ENCODE results near the gene IRS2. TPM values are rescaled to one million over a fixed set of nuclear protein-coding genes. Genes with fewer than 3 reads are reported as not detected.

IRS2 gene
- total RNA-seq, 4 donors from 2014 or later = 5.0 to 24.6 (median 7.5) TPM

- Histone ChIP-seq H3K4me3 (no peak overlapping the region), H3K9me3 (no peaks in the 10 kb centered on the region), H3K27me3 (peaks cover 0 to 21% (median 0%) of the 10 kb centered on the region in 4 donors), H3K27ac (no peak overlapping the region), H3K36me3 (no peaks in the 10 kb centered on the region), H3K4me1 (no peaks in the 10 kb centered on the region)
- TF ChIP-seq CTCF (IDR thresholded peaks at IDR 0.05) (no peak), POLR2A (IDR thresholded peaks at IDR 0.05) (no peak)
- WGBS, 2 donors = 75 to 86% methylated on average over 4 to 7 of the region's 10 CpGs
- intact Hi-C loops (cut with DNase I) = no loop called here
- DNase-seq = no peak
Measured at GRCh38 chr13:109728061-109728460, 58.3 kb downstream of the IRS2 start.

- TF ChIP-seq CTCF (IDR thresholded peaks at IDR 0.05) = no peak
- TF ChIP-seq POLR2A (IDR thresholded peaks at IDR 0.05) = no peak
- Histone ChIP-seq H3K9me3 (no peaks in the 10 kb centered on the region), H3K27me3 (peaks cover 0 to 21% (median 0%) of the 10 kb centered on the region in 4 donors), H3K4me1 (no peaks in the 10 kb centered on the region), H3K4me3 (no peak overlapping the region), H3K27ac (no peak overlapping the region), H3K36me3 (no peaks in the 10 kb centered on the region)
- DNase-seq = no peak
- 82 to 98% methylated on average over 5 of the region's 5 CpGs for WGBS, 2 donors
- intact Hi-C loops (cut with DNase I) = no loop called here
Measured at GRCh38 chr13:109727251-109727650, 59.1 kb downstream of the IRS2 start.

- Histone ChIP-seq H3K9me3 (no peaks in the 10 kb centered on the region), H3K36me3 (no peaks in the 10 kb centered on the region), H3K4me3 (no peak overlapping the region), H3K4me1 (no peaks in the 10 kb centered on the region), H3K27me3 (peaks cover 0 to 21% (median 0%) of the 10 kb centered on the region in 4 donors), H3K27ac (no peak overlapping the region)
- 89 to 90% methylated on average over 7 of the region's 7 CpGs for WGBS, 2 donors
- intact Hi-C loops (cut with DNase I) = no loop called here
- no peak for DNase-seq
- TF ChIP-seq CTCF (IDR thresholded peaks at IDR 0.05) (no peak), POLR2A (IDR thresholded peaks at IDR 0.05) (no peak)
Measured at GRCh38 chr13:109725995-109726637, 60.3 kb downstream of the IRS2 start.

- no peak for TF ChIP-seq CTCF (IDR thresholded peaks at IDR 0.05)
- no peak for TF ChIP-seq POLR2A (IDR thresholded peaks at IDR 0.05)
- DNase-seq = no peak
- WGBS, 2 donors = 50 to 53% methylated on average over 4 of the region's 4 CpGs
Measured at GRCh38 chr13:109725297-109725696, 61.1 kb downstream of the IRS2 start.

GRCh38 chr13:109724603-109725002 is 61.8 kb downstream of the IRS2 start:
- no peak for DNase-seq
- H3K27me3 ChIP-seq = peaks cover 0 to 20% (median 0%) of the 10 kb centered on the region in 4 donors
- H3K27ac ChIP-seq = no peak overlapping the region
- H3K9me3 ChIP-seq = no peaks in the 10 kb centered on the region
- no peaks in the 10 kb centered on the region for H3K36me3 ChIP-seq
- H3K4me3 ChIP-seq = no peak overlapping the region
- no peaks in the 10 kb centered on the region for H3K4me1 ChIP-seq
- TF ChIP-seq CTCF (IDR thresholded peaks at IDR 0.05) (no peak), POLR2A (IDR thresholded peaks at IDR 0.05) (no peak)
- intact Hi-C loops (cut with DNase I) = no loop called here
- 79 to 88% methylated on average over 6 of the region's 6 CpGs for WGBS, 2 donors

More at GRCh38 chr13:109725297-109725696, 61.1 kb downstream of the IRS2 start:
- Histone ChIP-seq H3K9me3 (no peaks in the 10 kb centered on the region), H3K36me3 (no peaks in the 10 kb centered on the region), H3K4me3 (no peak overlapping the region), H3K4me1 (no peaks in the 10 kb centered on the region), H3K27me3 (peaks cover 0 to 21% (median 0%) of the 10 kb centered on the region in 4 donors), H3K27ac (no peak overlapping the region)
- intact Hi-C loops (cut with DNase I) = no loop called here
